H1 (cell line): ENCODE measurements around the gene ARAP2. TPM values are rescaled to one million over a fixed set of nuclear protein-coding genes. Genes with fewer than 3 reads are reported as not detected.

Experiments used
- CTCF ChIA-PET: fragments of 300-600 bp; sonication (Branson Sonifier 250); formaldehyde crosslinking; loops from one replicate; lab custom pipeline; 2021; ENCODE audit not compliant: partially characterized antibody; lab: Charles Lee
- POLR2A ChIA-PET: fragments of 300-600 bp; sonication (Branson Sonifier 250); formaldehyde crosslinking; loops from one replicate; lab custom pipeline; 2021; ENCODE audit warnings: inconsistent platforms; ENCODE audit not compliant: partially characterized antibody; lab: Charles Lee
- DNase-seq, 2 experiments: peaks; one replicate each; pipeline versions ENCODE4 v3.0.0 to v3.0.0-alpha.2; 2010 to 2022; ENCODE audit warnings: low spot score in 2 of 2, low read depth in 1 of 2, mixed read lengths in 1 of 2
- FAIRE-seq: peaks from 2 replicates; lab custom pipeline; 2011; peaks lifted over from hg19 to GRCh38; lab: Jason Lieb, UNC
- H2AFZ ChIP-seq: 2 replicates; pipeline ENCODE4 v1.8.1; 2012; ENCODE audit warnings: low read length, inconsistent platforms
- H2AK5ac ChIP-seq: 2 replicates; pipeline ENCODE4 v1.6.1; 2013; ENCODE audit warnings: low read depth, low read length
- H2BK120ac ChIP-seq: replicated peaks from 2 replicates; pipeline ENCODE3; 2013; ENCODE audit warnings: low read depth, low read length, inconsistent platforms
- H2BK12ac ChIP-seq: 2 replicates; pipeline ENCODE4 v1.6.1; 2013; ENCODE audit warnings: low read depth, low read length
- H2BK15ac ChIP-seq: 2 replicates; pipeline ENCODE4 v1.6.1; 2013; ENCODE audit warnings: low read length
- H2BK20ac ChIP-seq: 2 replicates; pipeline ENCODE4 v1.6.1; 2013; ENCODE audit warnings: low read length
- H2BK5ac ChIP-seq: 2 replicates; pipeline ENCODE4 v1.6.1; 2013; ENCODE audit warnings: low read depth, low read length
- H3K14ac ChIP-seq: 2 replicates; pipeline ENCODE4 v1.6.1; 2013; ENCODE audit warnings: inconsistent platforms; ENCODE audit not compliant: insufficient read length
- H3K18ac ChIP-seq: 2 replicates; pipeline ENCODE4 v1.6.1; 2013; ENCODE audit warnings: low read length; ENCODE audit errors: extremely low read depth
- H3K23ac ChIP-seq: 2 replicates; pipeline ENCODE4 v1.6.1; 2013; ENCODE audit warnings: inconsistent platforms; ENCODE audit not compliant: insufficient read length
- H3K23me2 ChIP-seq: 2 replicates; pipeline ENCODE4 v1.6.1; 2013; ENCODE audit warnings: low read depth, low read length
- H3K27ac ChIP-seq: 2 replicates; pipeline ENCODE4 v1.6.1; 2011; ENCODE audit warnings: low read depth, low read length, inconsistent platforms
- H3K27me3 ChIP-seq, 4 experiments: replicated peaks in 1 of 4; 1 replicate in 1 of 4; 2 replicates in 3 of 4; pipeline versions ENCODE4 v1.6.1 to v1.8.1; 2011 to 2013; ENCODE audit warnings: low read length in 3 of 4, mild to moderate bottlenecking in 3 of 4, inconsistent platforms in 2 of 4, mixed read lengths in 2 of 4, moderate library complexity in 1 of 4; ENCODE audit not compliant: control insufficient read depth in 3 of 4, insufficient read depth in 3 of 4; ENCODE audit errors: extremely low read depth in 1 of 4
- H3K36me3 ChIP-seq, 4 experiments: 2 replicates each; pipeline versions ENCODE4 v1.6.1 to v1.8.1; 2011 to 2013; ENCODE audit warnings: mild to moderate bottlenecking in 4 of 4, low read length in 3 of 4, moderate library complexity in 2 of 4, control low read depth in 1 of 4, inconsistent platforms in 1 of 4; ENCODE audit not compliant: insufficient read depth in 4 of 4, control insufficient read depth in 2 of 4
- H3K4ac ChIP-seq: replicated peaks from 2 replicates; pipeline ENCODE3; 2013; ENCODE audit warnings: low read length, low read depth, mixed read lengths, inconsistent platforms; ENCODE audit not compliant: insufficient read length
- H3K4me1 ChIP-seq, 4 experiments: replicated peaks in 1 of 4; 1 replicate in 1 of 4; 2 replicates in 3 of 4; pipeline versions ENCODE4 v1.6.1 to v1.8.1; 2011 to 2013; ENCODE audit warnings: low read length in 3 of 4, inconsistent platforms in 2 of 4, mixed read lengths in 1 of 4; ENCODE audit not compliant: insufficient read depth in 4 of 4, control insufficient read depth in 3 of 4
- H3K4me2 ChIP-seq, 2 experiments: 2 replicates each; pipeline versions ENCODE4 v1.6.1 to v1.8.1; 2011 to 2013; ENCODE audit warnings: low read depth in 2 of 2, low read length in 2 of 2, control low read depth in 1 of 2, inconsistent platforms in 1 of 2, mild to moderate bottlenecking in 1 of 2; ENCODE audit not compliant: insufficient read depth in 1 of 2
- H3K4me3 ChIP-seq, 4 experiments: fragments of 200-600, 300-600 bp in 1 of 4; sonication (generic), shearing (Covaris generic), sonication (Bioruptor Twin) in 1 of 4; 2 replicates each; pipeline versions ENCODE4 v1.5.1 to v1.8.1; 2011 to 2016; ENCODE audit warnings: low read length in 4 of 4, low read depth in 3 of 4, control low read depth in 2 of 4, inconsistent platforms in 2 of 4, mild to moderate bottlenecking in 2 of 4, mixed read lengths in 1 of 4, moderate library complexity in 1 of 4; ENCODE audit not compliant: insufficient read depth in 2 of 4; ENCODE audit errors: extremely low read depth in 1 of 4
- H3K56ac ChIP-seq: replicated peaks from 2 replicates; pipeline ENCODE3; 2013; ENCODE audit warnings: low read depth, mild to moderate bottlenecking, mixed read lengths, low read length, inconsistent platforms; ENCODE audit not compliant: insufficient read length
- H3K79me1 ChIP-seq: 2 replicates; pipeline ENCODE4 v1.6.1; 2013; ENCODE audit warnings: low read depth, low read length, control low read depth
- H3K79me2 ChIP-seq, 2 experiments: 2 replicates each; pipeline versions ENCODE4 v1.6.1 to v1.8.1; 2012 to 2013; ENCODE audit warnings: low read length in 2 of 2, mild to moderate bottlenecking in 2 of 2, inconsistent platforms in 1 of 2; ENCODE audit not compliant: insufficient read depth in 2 of 2, control insufficient read depth in 1 of 2
- H3K9ac ChIP-seq, 4 experiments: replicated peaks in 1 of 4; 1 replicate in 1 of 4; 2 replicates in 3 of 4; pipeline versions ENCODE4 v1.6.1 to v1.8.1; 2011 to 2013; ENCODE audit warnings: low read depth in 3 of 4, low read length in 3 of 4, control low read depth in 2 of 4, mild to moderate bottlenecking in 2 of 4, moderate library complexity in 2 of 4, inconsistent platforms in 1 of 4; ENCODE audit errors: extremely low read depth in 1 of 4
- H3K9me3 ChIP-seq, 2 experiments: 2 replicates each; pipeline versions ENCODE4 v1.6.1 to v1.8.1; 2012 to 2013; ENCODE audit warnings: mild to moderate bottlenecking in 2 of 2, moderate library complexity in 2 of 2, control low read depth in 1 of 2, inconsistent platforms in 1 of 2, low read depth in 1 of 2, low read length in 1 of 2, mixed read lengths in 1 of 2; ENCODE audit not compliant: insufficient read depth in 2 of 2
- H4K20me1 ChIP-seq, 2 experiments: replicated peaks in 1 of 2; 2 replicates each; pipeline versions ENCODE3 to v1.8.1; 2011 to 2013; ENCODE audit warnings: inconsistent platforms in 2 of 2, low read length in 2 of 2, mild to moderate bottlenecking in 1 of 2; ENCODE audit not compliant: insufficient read depth in 2 of 2, control insufficient read depth in 1 of 2
- H4K5ac ChIP-seq: 2 replicates; pipeline ENCODE4 v1.6.1; 2013; ENCODE audit warnings: low read length, low read depth, mixed read lengths, inconsistent platforms; ENCODE audit not compliant: insufficient read length
- H4K8ac ChIP-seq: 2 replicates; pipeline ENCODE4 v1.8.0; 2013; ENCODE audit warnings: mild to moderate bottlenecking, moderate library complexity, low read length, inconsistent platforms; ENCODE audit not compliant: insufficient read depth; ENCODE audit errors: extremely low read depth
- H4K91ac ChIP-seq: replicated peaks from 2 replicates; pipeline ENCODE3; 2013; ENCODE audit warnings: low read length, mixed read lengths, inconsistent platforms; ENCODE audit not compliant: insufficient read length
- KDM1A ChIP-seq: fragments of 200-600, 300-600 bp; sonication (generic); IDR thresholded peaks from 2 replicates; pipeline ENCODE4 v1.7.1; 2016; ENCODE audit warnings: mild to moderate bottlenecking, low read length, borderline replicate concordance
- MAFK ChIP-seq: IDR thresholded peaks from 2 replicates; pipeline ENCODE4 v1.6.1; 2012; ENCODE audit warnings: low read depth, mild to moderate bottlenecking, improper control_type of control experiment, low read length
- POLR2AphosphoS5 ChIP-seq: IDR thresholded peaks from 2 replicates; pipeline ENCODE4 v1.6.1; 2011; ENCODE audit warnings: low read depth, low read length
- RFX5 ChIP-seq: IDR thresholded peaks from 2 replicates; pipeline ENCODE4 v1.6.1; 2011; ENCODE audit warnings: low read depth, low read length, improper control_type of control experiment, borderline replicate concordance
- TBP ChIP-seq: IDR thresholded peaks from 2 replicates; pipeline ENCODE4 v1.6.1; 2011; ENCODE audit warnings: low read depth, low read length, improper control_type of control experiment
- TCF12 ChIP-seq: IDR thresholded peaks from 2 replicates; pipeline ENCODE4 v1.6.1; 2011; ENCODE audit warnings: low read depth, mild to moderate bottlenecking, low read length
- WGBS, 2 experiments: shearing (Covaris generic) in 1 of 2; methylation state at CpG; one replicate each; pipeline versions ENCODE4 v1.1.6 to v1.1.7; 2013 to 2015; ENCODE audit warnings: low lambda C conversion rate in 2 of 2, mixed read lengths in 2 of 2, inconsistent platforms in 1 of 2, low coverage in 1 of 2, missing lambda C conversion rate in 1 of 2; ENCODE audit not compliant: insufficient replicate concordance in 2 of 2, insufficient coverage in 1 of 2, insufficient read length in 1 of 2; ENCODE audit errors: extremely low coverage in 1 of 2, missing lambda C conversion rate in 1 of 2; 5-methylcytosine and 5-hydroxymethylcytosine counted together
- polyA plus RNA-seq, 7 experiments: library from polyadenylated mRNA; depleted of rRNA in 3 of 7; stranded (reverse) in 5 of 7; unstranded in 2 of 7; fragments of >200 nt in 5 of 7; fragments of 200-250 nt in 2 of 7; gene quantifications; 1 replicate in 5 of 7; 2 replicates in 1 of 7; 4 replicates in 1 of 7; pipeline versions ENCODE4 v1.2.1 to v1.2.3, GENCODE V29; 2011 to 2013; ENCODE audit warnings: missing spikeins in 2 of 7, mixed read lengths in 2 of 7
- total RNA-seq: library from RNA; stranded (reverse); fragmentation: NEBNext Ultra II Directional; extraction: Animal tissue kit (Norgen Biotek cat#: 25700); gene quantifications from 2 replicates; pipeline ENCODE4 v1.2.1, GENCODE V29; 2021

The ARAP2 gene
- total and polyA plus RNA-seq, 2 of the 8 experiments (the other 6 are each of a cell fraction or from before 2014, with no cell fraction given) = 0.15 to 2.3 TPM

DNA sequence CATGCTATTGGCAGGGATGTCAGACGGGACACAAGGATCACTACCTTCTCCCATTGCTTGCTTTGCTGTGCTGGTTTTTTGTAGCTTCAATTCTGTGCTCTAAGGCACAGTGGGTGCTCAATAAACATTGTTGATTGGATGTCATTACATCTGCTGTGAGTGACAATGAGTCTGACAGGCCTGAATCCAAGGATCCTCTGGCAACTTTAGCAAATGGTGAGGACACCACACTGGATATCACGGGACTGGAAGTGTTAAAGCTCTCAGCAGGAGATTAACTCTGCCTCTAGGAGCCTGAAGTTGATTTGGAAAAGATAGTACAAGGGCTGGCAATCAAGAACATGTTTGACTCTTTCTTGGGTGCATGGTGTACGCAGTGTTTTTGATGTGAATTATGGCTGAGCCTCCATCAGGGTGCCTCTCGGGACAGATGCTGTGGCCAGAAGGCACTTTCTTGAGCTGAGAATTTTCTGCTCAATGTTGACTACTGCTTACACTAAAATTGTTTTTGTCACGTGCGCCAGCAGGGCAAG lies 217.9 kb downstream of the ARAP2 start:
- no peak overlapping the region for H3K4me2 ChIP-seq
- H3K79me1 ChIP-seq = no peaks in the 10 kb centered on the region
- DNase-seq (no peak), FAIRE-seq (no peak)
- H3K56ac ChIP-seq = no peak overlapping the region
- H4K91ac ChIP-seq = no peak overlapping the region
- no peak overlapping the region for H2AK5ac ChIP-seq
- peaks cover 0 to 12% (median 5%) of the 10 kb centered on the region in 4 experiments; a peak in 2 of 7 replicates for H3K4me1 ChIP-seq
- H3K18ac ChIP-seq = no peak overlapping the region
- H3K4me3 ChIP-seq = no peak overlapping the region
- no peak overlapping the region for H2BK15ac ChIP-seq
- no peak overlapping the region for H2BK5ac ChIP-seq
- no peaks in the 10 kb centered on the region for H3K79me2 ChIP-seq
- H2BK120ac ChIP-seq = no peak overlapping the region
- H3K23ac ChIP-seq = no peak overlapping the region
- H2BK12ac ChIP-seq = no peak overlapping the region
- no peaks in the 10 kb centered on the region for H3K9me3 ChIP-seq
- H3K27ac ChIP-seq = no peak overlapping the region
- no peaks in the 10 kb centered on the region for H3K27me3 ChIP-seq
- H3K36me3 ChIP-seq = no peaks in the 10 kb centered on the region
- TF ChIP-seq POLR2AphosphoS5 (no peak), KDM1A (no peak), TBP (no peak), RFX5 (no peak), MAFK (no peak), TCF12 (no peak)
- H3K14ac ChIP-seq = no peak overlapping the region
- no peak overlapping the region for H3K9ac ChIP-seq
- H3K23me2 ChIP-seq = no peaks in the 10 kb centered on the region
- CTCF ChIA-PET = no interaction called here
- no peak overlapping the region for H2BK20ac ChIP-seq
- no peaks in the 10 kb centered on the region for H4K20me1 ChIP-seq
- no peak overlapping the region for H4K5ac ChIP-seq
- POLR2A ChIA-PET = no interaction called here
- H2AFZ ChIP-seq = no peak overlapping the region
- 87% methylated on average over 6 of the region's 6 CpGs; no CpG with 5 or more reads in 1 of the 2 experiments for WGBS, 2 experiments
- H4K8ac ChIP-seq = no peak overlapping the region
- no peak overlapping the region for H3K4ac ChIP-seq
